Fibroblast of skin of back (primary cell): ENCODE results near the gene KIF2C.
A peak's percentile ranks its signal among the peaks of the same experiment; 100 is the strongest.
"Not testable (repeated sequence)": the region's sequence is repeated elsewhere in the genome, so short reads cannot be mapped to it uniquely, and the experiment has no call there.

ENCODE experiments used
- DNase-seq: peaks from one replicate; pipeline ENCODE4 v3.0.0-alpha.2; 2013

The KIF2C gene

DNA sequence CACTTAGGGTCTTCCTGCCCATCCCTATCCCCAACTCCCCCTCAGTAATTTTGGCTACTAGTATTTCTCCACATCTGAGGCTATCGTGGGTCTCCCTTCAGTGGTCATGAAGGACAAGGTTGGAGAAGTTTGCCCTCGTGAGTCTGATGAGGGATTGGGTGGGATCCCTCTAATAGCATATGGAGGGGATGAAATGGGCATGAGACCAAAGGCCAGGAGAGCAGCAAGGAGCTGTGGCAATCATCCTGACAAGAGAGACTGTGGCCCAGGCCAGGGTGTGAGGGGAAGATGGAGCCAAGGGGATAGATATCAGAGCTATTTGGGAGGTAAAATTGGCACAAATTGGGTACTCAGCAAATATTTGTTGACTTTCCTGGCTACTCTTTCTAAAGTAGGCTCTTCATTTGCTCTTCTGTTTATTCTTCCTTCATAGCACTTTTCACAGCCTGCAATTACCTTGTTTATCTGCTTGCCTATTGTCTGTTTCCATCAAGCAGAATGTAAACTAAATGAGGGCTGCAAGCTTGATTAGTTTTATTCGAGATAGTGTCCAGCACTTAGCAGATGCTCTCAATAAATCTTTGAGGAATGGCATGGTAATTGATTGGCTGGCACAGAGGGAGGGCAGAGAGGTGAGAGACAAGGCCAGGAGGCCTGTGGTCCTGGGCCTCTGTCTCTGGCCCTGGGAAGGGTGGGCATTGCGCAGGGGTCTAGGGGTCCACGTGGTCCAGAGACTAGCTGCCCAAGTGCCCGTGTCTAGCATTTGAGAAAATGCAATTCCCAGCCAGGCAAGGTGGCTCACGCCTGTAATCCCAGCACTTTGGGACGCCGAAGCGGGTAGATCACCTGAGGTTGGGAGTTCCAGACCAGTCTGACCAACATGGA is 59.1 kb downstream of the KIF2C start:
- DNase-seq: no peak

- peak; percentile 96 for DNase-seq
Observed at GRCh38 chr1:44799770-44800584, 60.3 kb downstream of the KIF2C start, which contains the start of gene PLK3. Gene PLK3 (plus strand): TSS chr1:44800377. CDS start chr1:44800464, 87 bp downstream.

GRCh38 chr1:44801491-44802305 is 62.1 kb downstream of the KIF2C start:
- no peak for DNase-seq

- no peak for DNase-seq
Observed at GRCh38 chr1:44802306-44803061, 62.8 kb downstream of the KIF2C start.

DNA sequence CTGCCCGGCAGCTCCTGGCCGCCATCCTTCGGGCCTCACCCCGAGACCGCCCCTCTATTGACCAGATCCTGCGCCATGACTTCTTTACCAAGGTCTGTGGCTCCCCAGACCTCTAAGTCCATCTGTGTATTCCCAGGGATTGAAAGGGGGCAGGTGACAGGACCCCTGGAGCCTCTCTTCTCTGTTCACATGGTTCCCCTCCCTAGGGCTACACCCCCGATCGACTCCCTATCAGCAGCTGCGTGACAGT is 63.4 kb downstream of the KIF2C start:
- DNase-seq: no peak

DNA sequence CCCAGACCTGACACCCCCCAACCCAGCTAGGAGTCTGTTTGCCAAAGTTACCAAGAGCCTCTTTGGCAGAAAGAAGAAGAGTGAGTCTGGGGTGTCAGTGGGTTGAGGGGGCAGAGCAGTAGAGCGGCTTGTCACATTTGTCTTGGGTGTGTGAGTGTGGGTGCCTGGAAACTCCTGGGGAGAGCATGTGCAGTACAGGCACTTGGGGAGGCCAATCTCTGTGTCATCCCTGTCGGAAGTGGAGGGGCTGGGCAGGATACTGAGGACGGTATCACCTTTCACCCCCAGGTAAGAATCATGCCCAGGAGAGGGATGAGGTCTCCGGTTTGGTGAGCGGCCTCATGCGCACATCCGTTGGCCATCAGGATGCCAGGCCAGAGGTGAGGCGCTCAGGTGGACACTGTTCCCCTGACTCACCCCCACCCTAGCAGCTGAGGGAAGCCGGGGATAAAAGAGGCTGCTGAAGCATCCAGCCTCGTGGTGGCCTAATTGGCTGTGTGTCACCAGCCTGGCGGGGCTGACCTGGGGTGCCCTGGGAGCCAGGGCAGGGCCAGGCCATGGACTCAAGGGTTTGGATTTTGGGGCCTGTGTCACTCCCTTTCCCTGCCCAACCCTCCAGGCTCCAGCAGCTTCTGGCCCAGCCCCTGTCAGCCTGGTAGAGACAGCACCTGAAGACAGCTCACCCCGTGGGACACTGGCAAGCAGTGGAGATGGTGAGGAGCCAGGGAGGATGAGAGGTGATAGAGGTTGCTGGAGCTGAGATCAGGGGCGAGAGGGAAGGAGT is 63.9 kb downstream of the KIF2C start:
- no peak for DNase-seq

DNA sequence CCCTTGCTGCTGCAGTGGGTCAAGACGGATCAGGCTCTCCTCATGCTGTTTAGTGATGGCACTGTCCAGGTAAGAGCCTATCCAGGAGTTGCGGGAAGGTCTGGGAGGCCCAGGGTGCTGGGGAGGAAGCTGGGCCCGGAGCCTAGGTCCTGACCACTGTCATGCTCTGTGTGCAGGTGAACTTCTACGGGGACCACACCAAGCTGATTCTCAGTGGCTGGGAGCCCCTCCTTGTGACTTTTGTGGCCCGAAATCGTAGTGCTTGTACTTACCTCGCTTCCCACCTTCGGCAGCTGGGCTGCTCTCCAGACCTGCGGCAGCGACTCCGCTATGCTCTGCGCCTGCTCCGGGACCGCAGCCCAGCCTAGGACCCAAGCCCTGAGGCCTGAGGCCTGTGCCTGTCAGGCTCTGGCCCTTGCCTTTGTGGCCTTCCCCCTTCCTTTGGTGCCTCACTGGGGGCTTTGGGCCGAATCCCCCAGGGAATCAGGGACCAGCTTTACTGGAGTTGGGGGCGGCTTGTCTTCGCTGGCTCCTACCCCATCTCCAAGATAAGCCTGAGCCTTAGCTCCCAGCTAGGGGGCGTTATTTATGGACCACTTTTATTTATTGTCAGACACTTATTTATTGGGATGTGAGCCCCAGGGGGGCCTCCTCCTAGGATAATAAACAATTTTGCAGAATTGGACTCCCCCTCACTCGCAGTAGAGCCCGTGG is 65.8 kb downstream of the KIF2C start:
- no peak for DNase-seq

- DNase-seq: no peak
Observed at GRCh38 chr1:44806025-44806703, 66.5 kb downstream of the KIF2C start.

DNA sequence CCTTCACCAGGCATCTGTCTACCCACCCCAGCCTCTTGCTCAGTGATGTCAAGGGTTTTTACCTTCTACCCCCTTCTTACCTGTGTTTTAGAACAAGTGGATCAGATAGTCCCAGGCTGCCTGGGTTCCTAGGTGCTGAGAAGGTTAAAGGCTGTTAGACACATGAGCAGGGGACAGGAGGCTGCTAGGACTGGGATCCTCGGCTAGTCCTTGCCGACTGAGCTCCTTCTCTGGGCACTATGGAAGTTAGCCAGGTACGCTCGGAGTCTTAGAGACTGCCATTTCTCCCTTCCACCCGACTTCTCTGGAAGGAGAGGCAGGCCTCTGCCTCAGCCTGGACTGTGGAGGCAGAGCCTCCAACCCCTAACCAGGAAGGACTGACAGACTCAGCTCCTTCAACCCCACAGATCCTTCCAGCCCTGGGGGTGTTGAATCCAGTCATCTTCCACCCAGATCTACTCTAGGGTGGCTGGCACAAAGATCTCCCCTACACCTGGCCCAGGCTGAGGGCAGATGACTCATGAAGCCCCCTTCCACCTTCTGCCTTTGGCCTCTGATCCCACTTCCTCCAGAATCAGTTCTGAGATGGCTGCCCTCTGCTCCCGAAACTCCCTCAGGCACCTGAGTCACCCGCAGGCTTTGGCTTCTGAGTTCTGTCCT is 67.2 kb downstream of the KIF2C start, which contains the start of gene DYNLT4:
Gene DYNLT4 (minus strand): TSS at position 648 of the 660 bp plus-strand sequence. CDS start 683 bp downstream, outside the sequence.
- no peak for DNase-seq

DNA sequence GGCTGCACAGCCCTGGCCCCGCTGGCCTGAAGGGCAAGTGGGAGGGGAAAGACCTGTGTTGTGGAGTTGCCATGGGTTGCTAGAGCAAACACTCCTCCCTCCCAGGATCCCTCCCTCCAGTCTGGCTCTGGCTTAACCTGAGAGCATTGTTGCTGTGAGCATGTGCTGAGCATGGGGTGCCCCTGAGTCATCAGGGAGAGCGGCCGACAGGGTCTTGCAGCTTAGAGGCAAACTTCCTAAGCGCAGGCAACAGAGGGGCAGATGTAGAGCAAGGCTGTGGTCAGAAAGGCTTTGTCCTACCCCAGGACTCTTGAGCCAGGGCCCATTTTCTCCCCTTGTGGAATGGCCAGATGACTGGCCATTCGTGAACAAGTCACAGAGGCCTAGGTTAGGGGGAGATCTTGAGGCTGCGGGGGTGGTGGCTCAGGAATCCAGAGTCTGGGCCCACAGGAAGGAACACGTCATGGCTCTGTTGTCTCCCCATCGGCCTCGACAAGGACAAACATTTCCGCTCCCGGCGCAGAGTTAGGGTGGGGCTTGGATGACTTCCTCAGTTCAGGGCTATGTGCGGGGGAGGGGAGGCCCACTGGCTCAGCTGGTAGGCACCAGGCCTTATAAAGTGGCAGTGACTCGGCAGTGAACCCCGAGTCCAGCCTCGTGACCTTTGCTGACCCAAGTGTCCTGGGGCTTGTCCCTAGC is 67.9 kb downstream of the KIF2C start:
- DNase-seq: peak; percentile 100

GRCh38 chr1:44808063-44808937 is 68.7 kb downstream of the KIF2C start, which contains the start of gene BTBD19:
Gene BTBD19 (plus strand): TSS chr1:44808523. CDS start chr1:44808821, 298 bp downstream.
- DNase-seq: peak; percentile 93

GRCh38 chr1:44808938-44809917 is 69.6 kb downstream of the KIF2C start:
- peak; percentile 75 for DNase-seq

GRCh38 chr1:44810101-44810761 is 70.6 kb downstream of the KIF2C start:
- no peak for DNase-seq

DNA sequence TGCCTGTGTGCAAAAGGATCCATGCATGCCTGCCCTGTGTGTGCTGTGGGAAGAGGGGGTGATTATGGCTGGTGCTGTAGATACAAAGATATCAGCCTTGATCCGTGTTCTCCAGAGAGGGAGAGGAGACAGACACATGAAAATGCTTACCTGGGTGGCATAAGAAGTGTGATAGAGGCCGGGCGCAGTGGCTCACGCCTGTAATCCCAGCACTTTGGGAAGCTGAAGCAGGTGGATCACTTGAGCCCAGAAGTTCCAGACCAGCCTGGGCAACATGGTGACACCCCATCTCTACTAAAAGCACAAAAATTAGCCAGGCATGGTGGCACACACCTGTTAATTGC is 71.1 kb downstream of the KIF2C start:
- DNase-seq: not testable (repeated sequence)

DNA sequence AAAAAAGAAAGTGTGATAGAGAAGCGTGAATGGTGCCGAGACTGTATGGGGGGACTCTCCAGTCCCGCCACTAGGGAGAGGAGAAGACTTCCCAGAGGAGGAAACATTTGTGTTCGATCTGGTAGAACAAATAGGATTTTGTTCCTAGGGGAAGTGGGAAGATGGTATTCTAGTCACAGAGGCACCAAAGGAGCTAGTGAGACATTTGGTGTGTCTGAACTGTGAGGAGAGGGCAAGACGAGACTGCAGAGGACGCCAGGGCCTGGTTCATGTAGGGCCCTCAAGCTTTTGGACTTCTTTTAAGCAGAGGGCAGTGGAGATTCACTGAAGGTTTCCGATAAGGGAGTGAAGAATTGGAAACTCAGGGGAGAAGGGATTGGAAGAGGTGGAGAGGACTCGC is 71.6 kb downstream of the KIF2C start:
- no peak for DNase-seq
